HEK293T (cell line): ENCODE data around the gene NFAM1.

Experiments used
- ARNT ChIP-seq: fragments of 450-650 bp; IDR thresholded peaks from 2 replicates; pipeline ENCODE4 v1.6.1; 2017; ENCODE audit warnings: mild to moderate bottlenecking
- BHLHE40 ChIP-seq: fragments of 450-650 bp; IDR thresholded peaks from 2 replicates; pipeline ENCODE4 v1.6.1; 2016; ENCODE audit warnings: mild to moderate bottlenecking, moderate library complexity, borderline replicate concordance
- ELF4 ChIP-seq: fragments of 450-650 bp; IDR thresholded peaks from 2 replicates; pipeline ENCODE4 v1.6.1; 2017; ENCODE audit warnings: antibody characterized with exemption
- FOXA1 ChIP-seq: fragments of 450-650 bp; IDR thresholded peaks from 2 replicates; pipeline ENCODE4 v1.6.1; 2016; ENCODE audit warnings: mild to moderate bottlenecking
- FOXM1 ChIP-seq: fragments of 450-650 bp; IDR thresholded peaks from 2 replicates; pipeline ENCODE4 v1.6.1; 2017; ENCODE audit warnings: mild to moderate bottlenecking, borderline replicate concordance
- L3MBTL2 ChIP-seq: fragments of 450-650 bp; conservative IDR thresholded peaks from 2 replicates; pipeline ENCODE4 v1.6.1; 2016; ENCODE audit warnings: mild to moderate bottlenecking
- SP1 ChIP-seq: fragments of 450-650 bp; IDR thresholded peaks from 2 replicates; pipeline ENCODE4 v1.6.1; 2017

GRCh38 chr22:42353883-42354727 is 78.1 kb downstream of the NFAM1 start:
- TF ChIP-seq FOXA1, result no peak
- no peak for TF ChIP-seq BHLHE40
- no peak for TF ChIP-seq SP1
- TF ChIP-seq FOXM1, result no peak
- no peak for TF ChIP-seq ELF4
- TF ChIP-seq L3MBTL2, result no peak
- TF ChIP-seq ARNT, result no peak
